ENCODE results near the gene DNASE1L1.

DNA sequence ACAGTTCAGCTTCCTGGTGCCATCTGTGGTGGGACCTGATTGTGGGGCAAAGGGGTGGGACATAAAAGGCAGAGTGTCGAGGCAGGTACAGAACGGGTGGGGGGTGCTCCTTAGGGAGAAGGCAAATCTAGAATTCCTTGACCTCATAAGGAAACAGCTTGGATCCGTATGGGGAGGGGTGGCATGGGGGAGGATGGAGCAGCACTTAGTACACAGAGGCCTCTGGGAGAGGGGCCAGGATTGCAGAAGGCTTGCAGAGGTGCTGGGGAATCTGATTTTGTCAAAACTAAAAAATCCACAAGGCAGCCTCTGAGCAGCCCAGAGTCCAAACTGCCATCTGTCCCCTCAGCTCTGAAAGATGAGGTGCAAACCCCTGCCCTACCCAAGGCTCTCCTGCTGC is 32.3 kb downstream of the DNASE1L1 start:
- TF ChIP-seq, protein P1, sequence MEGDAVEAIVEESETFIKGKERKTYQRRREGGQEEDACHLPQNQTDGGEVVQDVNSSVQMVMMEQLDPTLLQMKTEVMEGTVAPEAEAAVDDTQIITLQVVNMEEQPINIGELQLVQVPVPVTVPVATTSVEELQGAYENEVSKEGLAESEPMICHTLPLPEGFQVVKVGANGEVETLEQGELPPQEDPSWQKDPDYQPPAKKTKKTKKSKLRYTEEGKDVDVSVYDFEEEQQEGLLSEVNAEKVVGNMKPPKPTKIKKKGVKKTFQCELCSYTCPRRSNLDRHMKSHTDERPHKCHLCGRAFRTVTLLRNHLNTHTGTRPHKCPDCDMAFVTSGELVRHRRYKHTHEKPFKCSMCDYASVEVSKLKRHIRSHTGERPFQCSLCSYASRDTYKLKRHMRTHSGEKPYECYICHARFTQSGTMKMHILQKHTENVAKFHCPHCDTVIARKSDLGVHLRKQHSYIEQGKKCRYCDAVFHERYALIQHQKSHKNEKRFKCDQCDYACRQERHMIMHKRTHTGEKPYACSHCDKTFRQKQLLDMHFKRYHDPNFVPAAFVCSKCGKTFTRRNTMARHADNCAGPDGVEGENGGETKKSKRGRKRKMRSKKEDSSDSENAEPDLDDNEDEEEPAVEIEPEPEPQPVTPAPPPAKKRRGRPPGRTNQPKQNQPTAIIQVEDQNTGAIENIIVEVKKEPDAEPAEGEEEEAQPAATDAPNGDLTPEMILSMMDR (IDR thresholded peaks at IDR 0.05; ENCODE audit: borderline replicate concordance, extremely low read depth, low read length, poor library complexity, severe bottlenecking): no peak
- no peak for TF ChIP-seq EZH2 (IDR thresholded peaks at IDR 0.05; ENCODE audit: borderline replicate concordance, low read depth, low read length, severe bottlenecking)

Measured in DND-41 (cell line).